ENCODE results near the gene RAB11FIP4.
"Not testable (repeated sequence)": the region's sequence is repeated elsewhere in the genome, so short reads cannot be mapped to it uniquely, and the experiment has no call there.

The RAB11FIP4 gene

GRCh38 chr17:31381165-31381668, 10.3 kb upstream of the RAB11FIP4 start:
- no peaks in the 10 kb centered on the region for H3K27me3 ChIP-seq
- H3K4me3 ChIP-seq (ENCODE audit: low read depth in 1 of 2, low read length in 1 of 2): no peak overlapping the region
- H3K9me3 ChIP-seq: no peaks in the 10 kb centered on the region
- H3K36me3 ChIP-seq: no peaks in the 10 kb centered on the region
- TF ChIP-seq CTCF (IDR thresholded peaks at IDR 0.05): no peak
- no peaks in the 10 kb centered on the region for H3K4me1 ChIP-seq (ENCODE audit: control insufficient read depth in 1 of 2, insufficient read depth in 1 of 2, low read depth in 1 of 2, low read length in 1 of 2)
- H3K27ac ChIP-seq: no peak overlapping the region

GRCh38 chr17:31382668-31383275, 8.7 kb upstream of the RAB11FIP4 start:
- H3K36me3 ChIP-seq; H3K27me3 ChIP-seq; H3K4me3 ChIP-seq (ENCODE audit: low read depth in 1 of 2, low read length in 1 of 2); H3K27ac ChIP-seq; H3K4me1 ChIP-seq (ENCODE audit: control insufficient read depth in 1 of 2, insufficient read depth in 1 of 2, low read depth in 1 of 2, low read length in 1 of 2); H3K9me3 ChIP-seq: not testable (repeated sequence)

DNA sequence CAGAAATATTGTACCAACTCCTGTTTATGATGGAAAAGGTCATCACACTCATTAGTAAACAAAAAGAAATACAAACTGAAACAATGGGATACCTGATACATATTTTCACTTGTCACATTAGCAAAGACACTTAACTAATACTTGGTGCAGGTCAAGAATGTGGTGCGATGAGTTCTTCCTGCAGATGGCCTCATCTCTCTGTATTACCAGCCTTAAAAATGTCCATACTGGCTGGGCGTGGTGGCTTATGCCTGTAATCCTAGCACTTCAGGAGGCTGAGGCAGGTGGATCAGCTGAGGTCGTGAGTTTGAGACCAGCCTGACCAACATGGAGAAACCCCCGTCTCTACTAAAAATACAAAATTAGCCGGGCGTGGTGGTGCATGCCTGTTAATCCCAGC, 8.0 kb upstream of the RAB11FIP4 start:
- H3K4me1 ChIP-seq (ENCODE audit: control insufficient read depth in 1 of 2, insufficient read depth in 1 of 2, low read depth in 1 of 2, low read length in 1 of 2); H3K4me3 ChIP-seq (ENCODE audit: low read depth in 1 of 2, low read length in 1 of 2); H3K9me3 ChIP-seq; H3K36me3 ChIP-seq; H3K27ac ChIP-seq: not testable (repeated sequence)
- peaks cover 13% of the 10 kb centered on the region for H3K27me3 ChIP-seq

DNA sequence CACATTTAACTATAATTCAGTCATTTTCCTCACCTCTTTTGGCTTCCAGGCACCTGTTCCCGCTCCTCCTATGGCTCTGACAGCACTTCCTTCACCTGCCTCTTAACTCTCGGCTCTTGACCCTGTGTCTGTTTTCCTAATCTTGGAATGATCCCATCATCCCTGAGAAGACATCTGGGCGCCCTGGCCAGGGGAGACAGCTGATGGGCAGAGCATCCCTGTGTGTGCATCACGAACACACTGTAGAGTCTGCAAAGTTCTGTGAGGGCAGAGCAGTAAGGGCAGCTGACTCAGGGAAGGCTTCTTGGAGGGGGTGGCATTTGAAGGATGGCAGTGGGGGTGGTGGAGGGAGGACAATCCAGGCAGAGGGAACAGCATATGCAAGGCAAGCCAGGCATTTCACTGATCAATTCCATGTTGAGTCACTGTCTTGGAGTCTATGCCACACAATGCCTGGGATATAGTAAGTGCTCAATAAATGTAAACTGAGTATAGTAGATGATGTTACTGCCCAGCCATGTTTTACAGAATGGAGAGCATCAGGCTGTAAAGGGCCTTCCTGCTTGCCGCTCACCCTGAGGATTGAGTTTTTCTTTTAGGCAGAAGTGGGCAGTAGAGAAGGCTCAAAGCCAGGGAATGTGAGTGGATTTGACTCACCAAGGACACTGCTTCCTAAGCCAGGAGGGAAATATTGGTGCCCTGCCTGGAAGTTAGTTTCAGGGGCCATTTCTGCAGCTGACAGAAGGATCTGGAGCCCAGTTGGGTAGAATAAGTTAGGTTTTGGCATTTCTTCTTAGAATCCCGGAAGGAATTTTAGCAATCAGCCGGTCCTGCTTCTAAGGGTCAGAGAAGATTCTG, 5.8 kb upstream of the RAB11FIP4 start:
- no peak for TF ChIP-seq CTCF (IDR thresholded peaks at IDR 0.05)
- H3K36me3 ChIP-seq: no peaks in the 10 kb centered on the region
- no peak overlapping the region for H3K27ac ChIP-seq
- no peaks in the 10 kb centered on the region for H3K9me3 ChIP-seq
- H3K27me3 ChIP-seq: peaks cover 34% of the 10 kb centered on the region
- H3K4me1 ChIP-seq (ENCODE audit: control insufficient read depth in 1 of 2, insufficient read depth in 1 of 2, low read depth in 1 of 2, low read length in 1 of 2): no peaks in the 10 kb centered on the region
- H3K4me3 ChIP-seq (ENCODE audit: low read depth in 1 of 2, low read length in 1 of 2): no peak overlapping the region

DNA sequence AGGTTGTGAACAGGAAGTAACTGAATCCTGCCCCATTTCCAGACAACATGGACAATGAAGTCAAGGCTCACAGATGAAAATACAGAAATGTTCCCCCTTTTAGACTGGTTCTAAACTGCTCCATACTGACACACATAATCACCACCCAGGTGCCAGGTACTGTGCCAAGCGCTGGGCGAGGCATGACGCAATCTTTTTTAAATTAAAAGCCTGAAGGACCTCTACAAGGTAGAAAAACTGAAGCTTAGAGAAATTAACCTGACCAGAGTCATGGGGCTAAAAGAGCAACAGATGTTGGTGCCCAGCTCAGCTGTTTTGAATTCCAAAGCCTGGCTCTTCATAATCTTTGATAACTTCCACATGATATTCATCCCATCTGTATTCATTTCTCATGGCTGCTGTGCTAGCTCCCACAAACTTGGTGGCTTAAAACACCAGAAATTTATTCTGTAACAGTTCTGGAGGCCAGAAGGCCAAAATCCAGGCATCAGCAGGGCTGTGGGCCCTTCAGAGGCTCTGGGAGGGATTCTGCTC, 4.9 kb upstream of the RAB11FIP4 start:
- peaks cover 0 to 7% of the 10 kb centered on the region in 2 experiments for H3K4me1 ChIP-seq (ENCODE audit: control insufficient read depth in 1 of 2, insufficient read depth in 1 of 2, low read depth in 1 of 2, low read length in 1 of 2)
- H3K27me3 ChIP-seq: peaks cover 43% of the 10 kb centered on the region
- no peak overlapping the region for H3K4me3 ChIP-seq (ENCODE audit: low read depth in 1 of 2, low read length in 1 of 2)

GRCh38 chr17:31387438-31387837, 4.0 kb upstream of the RAB11FIP4 start:
- Histone ChIP-seq H3K36me3 (no peaks in the 10 kb centered on the region), H3K4me3 (ENCODE audit: low read depth in 1 of 2, low read length in 1 of 2) (no peak overlapping the region), H3K4me1 (ENCODE audit: control insufficient read depth in 1 of 2, insufficient read depth in 1 of 2, low read depth in 1 of 2, low read length in 1 of 2) (peaks cover 0 to 15% of the 10 kb centered on the region in 2 experiments), H3K9me3 (no peaks in the 10 kb centered on the region), H3K27me3 (peaks cover 51% of the 10 kb centered on the region), H3K27ac (no peak overlapping the region)
- TF ChIP-seq CTCF (IDR thresholded peaks at IDR 0.05): no peak

More for the DNA sequence above, 4.9 kb upstream of the RAB11FIP4 start:
- Histone ChIP-seq H3K36me3 (no peaks in the 10 kb centered on the region), H3K9me3 (no peaks in the 10 kb centered on the region), H3K27ac (no peak overlapping the region)
- TF ChIP-seq CTCF (IDR thresholded peaks at IDR 0.05): no peak

Data from neutrophil (primary cell).